HG02678 (cell line): Measurements from ENCODE around the gene KCNIP4.

Experiments used
- ATAC-seq: cut with Tn5 transposase; IDR thresholded peaks from one replicate; pipeline ENCODE4 v1.9.1; 2021; ENCODE audit warnings: mild to moderate bottlenecking, moderate library complexity; ENCODE audit not compliant: unreplicated experiment

Gene KCNIP4

GRCh38 chr4:21901831-21902230 is 46.7 kb downstream of the KCNIP4 start:
- ATAC-seq = no peak

GRCh38 chr4:21901281-21901680 is 47.3 kb downstream of the KCNIP4 start:
- no peak for ATAC-seq

- no peak for ATAC-seq
Measured at GRCh38 chr4:21900211-21900610, 48.4 kb downstream of the KCNIP4 start.

- ATAC-seq = no peak
Measured at GRCh38 chr4:21898101-21898500, 50.5 kb downstream of the KCNIP4 start.

- ATAC-seq = no peak
Measured at GRCh38 chr4:21896767-21897166, 51.8 kb downstream of the KCNIP4 start.

- ATAC-seq = no peak
Measured at GRCh38 chr4:21893136-21893535, 55.4 kb downstream of the KCNIP4 start.

GRCh38 chr4:21890231-21890630 is 58.3 kb downstream of the KCNIP4 start:
- ATAC-seq = no peak

- ATAC-seq = peak; percentile 58
Measured at GRCh38 chr4:21888195-21888976, 60.2 kb downstream of the KCNIP4 start.

GRCh38 chr4:21887481-21887880 is 61.1 kb downstream of the KCNIP4 start:
- ATAC-seq = no peak

GRCh38 chr4:21885770-21886169 is 62.8 kb downstream of the KCNIP4 start:
- no peak for ATAC-seq

GRCh38 chr4:21885241-21885640 is 63.3 kb downstream of the KCNIP4 start:
- no peak for ATAC-seq

- ATAC-seq = no peak
Measured at GRCh38 chr4:21884615-21885014, 64.0 kb downstream of the KCNIP4 start.

- no peak for ATAC-seq
Measured at GRCh38 chr4:21882051-21882839, 66.3 kb downstream of the KCNIP4 start.

- no peak for ATAC-seq
Measured at GRCh38 chr4:21879187-21879586, 69.4 kb downstream of the KCNIP4 start.

- ATAC-seq = no peak
Measured at GRCh38 chr4:21876711-21877110, 71.9 kb downstream of the KCNIP4 start.

GRCh38 chr4:21873145-21873544 is 75.4 kb downstream of the KCNIP4 start:
- no peak for ATAC-seq

GRCh38 chr4:21872101-21872500 is 76.5 kb downstream of the KCNIP4 start:
- no peak for ATAC-seq

GRCh38 chr4:21869978-21870745 is 78.4 kb downstream of the KCNIP4 start:
- no peak for ATAC-seq

GRCh38 chr4:21864686-21865085 is 83.9 kb downstream of the KCNIP4 start:
- ATAC-seq = no peak

GRCh38 chr4:21862917-21863316 is 85.7 kb downstream of the KCNIP4 start:
- ATAC-seq = no peak

- no peak for ATAC-seq
Measured at GRCh38 chr4:21858971-21859370, 89.6 kb downstream of the KCNIP4 start.
